IMR-90 (cell line): ENCODE measurements around the gene BMP7. TPM values are rescaled to one million over a fixed set of nuclear protein-coding genes. Genes with fewer than 3 reads are reported as not detected.

Source experiments
- ATAC-seq: fragments of 200-7000 bp; cut with Tn5 transposase; 2 replicates; pipeline ENCODE4 v1.9.1; 2020; ENCODE audit warnings: low read depth, mild to moderate bottlenecking, moderate library complexity
- BruUV-seq: library from RNA; stranded (reverse); fragments of 400-500 nt; replicated peaks from 2 replicates; lab custom pipeline; 2021; lab: Mats Ljungman, UMichigan
- CTCF ChIA-PET: fragments of 300-600 bp; formaldehyde crosslinking; extraction: SDS; loops from one replicate; lab custom pipeline; 2021; ENCODE audit warnings: antibody characterized with exemption; lab: Yijun Ruan, JAX
- POLR2A ChIA-PET: fragments of 300-600 bp; sonication (Branson Sonifier 250); formaldehyde crosslinking; loops from one replicate; lab custom pipeline; 2022; ENCODE audit warnings: antibody characterized with exemption; ENCODE audit not compliant: unreplicated experiment; lab: Charles Lee
- DNase-seq: peaks from one replicate; pipeline ENCODE4 v3.0.0; 2013
- H2AFZ ChIP-seq: replicated peaks from 2 replicates; pipeline ENCODE3; 2013; ENCODE audit warnings: low read length, mild to moderate bottlenecking; ENCODE audit not compliant: poor library complexity
- H2AK5ac ChIP-seq: 2 replicates; pipeline ENCODE4 v1.6.1; 2013; ENCODE audit warnings: low read depth, low read length, inconsistent platforms
- H2AK9ac ChIP-seq: replicated peaks from 2 replicates; pipeline ENCODE3; 2013; ENCODE audit warnings: mild to moderate bottlenecking, low read depth, low read length, moderate library complexity; ENCODE audit not compliant: poor library complexity
- H2BK120ac ChIP-seq: 2 replicates; pipeline ENCODE4 v1.6.1; 2013; ENCODE audit warnings: low read depth, low read length, inconsistent platforms
- H2BK15ac ChIP-seq: 3 replicates; pipeline ENCODE4 v1.6.1; 2013; ENCODE audit warnings: low read depth, low read length, inconsistent platforms
- H2BK20ac ChIP-seq: 2 replicates; pipeline ENCODE4 v1.6.1; 2013; ENCODE audit warnings: low read depth, mild to moderate bottlenecking, inconsistent platforms, low read length, moderate library complexity
- H2BK5ac ChIP-seq: 2 replicates; pipeline ENCODE4 v1.6.1; 2013; ENCODE audit warnings: mild to moderate bottlenecking, low read depth, low read length, inconsistent platforms; ENCODE audit not compliant: poor library complexity, severe bottlenecking
- H3K14ac ChIP-seq: replicated peaks from 2 replicates; pipeline ENCODE4 v1.6.1; 2013; ENCODE audit warnings: low read depth, low read length, inconsistent platforms
- H3K18ac ChIP-seq: 2 replicates; pipeline ENCODE4 v1.6.1; 2013; ENCODE audit warnings: low read depth, low read length, control low read depth
- H3K23ac ChIP-seq: 2 replicates; pipeline ENCODE4 v1.6.1; 2013; ENCODE audit warnings: low read depth, low read length, inconsistent platforms
- H3K27ac ChIP-seq: 2 replicates; pipeline ENCODE4 v1.5.1; 2013; ENCODE audit warnings: mild to moderate bottlenecking, control low read depth, low read length; ENCODE audit not compliant: insufficient read depth
- H3K27me3 ChIP-seq: 2 replicates; pipeline ENCODE4 v1.6.1; 2013; ENCODE audit warnings: low read length; ENCODE audit not compliant: control insufficient read depth, insufficient read depth
- H3K36me3 ChIP-seq: 2 replicates; pipeline ENCODE4 v1.6.1; 2013; ENCODE audit warnings: low read length, mixed read lengths; ENCODE audit not compliant: control insufficient read depth, insufficient read depth
- H3K4ac ChIP-seq: 2 replicates; pipeline ENCODE4 v1.6.1; 2013; ENCODE audit warnings: low read depth, low read length, inconsistent platforms
- H3K4me1 ChIP-seq: 2 replicates; pipeline ENCODE4 v1.6.1; 2013; ENCODE audit warnings: low read length, mixed read lengths; ENCODE audit not compliant: control insufficient read depth, insufficient read depth
- H3K4me2 ChIP-seq: 2 replicates; pipeline ENCODE4 v1.6.1; 2013; ENCODE audit warnings: low read depth, mild to moderate bottlenecking, control low read depth, low read length, moderate library complexity
- H3K4me3 ChIP-seq: 2 replicates; pipeline ENCODE4 v1.5.1; 2013; ENCODE audit warnings: low read depth, mild to moderate bottlenecking, control low read depth, low read length, moderate library complexity; ENCODE audit not compliant: insufficient read depth
- H3K56ac ChIP-seq: 2 replicates; pipeline ENCODE4 v1.6.1; 2013; ENCODE audit warnings: low read length, inconsistent platforms; ENCODE audit not compliant: insufficient read depth; ENCODE audit errors: extremely low read depth
- H3K79me1 ChIP-seq, 2 experiments: 2 replicates each; pipeline ENCODE4 v1.6.1; 2013; ENCODE audit warnings: low read length in 2 of 2, inconsistent platforms in 1 of 2, low read depth in 1 of 2
- H3K9ac ChIP-seq: 2 replicates; pipeline ENCODE4 v1.6.1; 2013; ENCODE audit warnings: low read depth, low read length, control low read depth
- H3K9me1 ChIP-seq: 2 replicates; pipeline ENCODE4 v1.6.1; 2013; ENCODE audit warnings: low read length, inconsistent platforms; ENCODE audit not compliant: insufficient read depth
- H3K9me3 ChIP-seq: 2 replicates; pipeline ENCODE4 v1.6.1; 2013; ENCODE audit warnings: low read length; ENCODE audit not compliant: control insufficient read depth, insufficient read depth
- H4K20me1 ChIP-seq: 2 replicates; pipeline ENCODE4 v1.6.1; 2013; ENCODE audit warnings: low read length, inconsistent platforms; ENCODE audit not compliant: insufficient read depth
- H4K5ac ChIP-seq: 2 replicates; pipeline ENCODE4 v1.6.1; 2013; ENCODE audit warnings: mild to moderate bottlenecking, low read depth, low read length, control low read depth
- H4K8ac ChIP-seq, 2 experiments: 2 replicates each; pipeline ENCODE4 v1.6.1; 2013; ENCODE audit warnings: low read depth in 2 of 2, low read length in 2 of 2, control low read depth in 1 of 2, inconsistent platforms in 1 of 2
- H4K91ac ChIP-seq: 2 replicates; pipeline ENCODE4 v1.6.1; 2013; ENCODE audit warnings: low read depth, low read length, inconsistent platforms; ENCODE audit not compliant: insufficient read depth
- BHLHE40 ChIP-seq: fragments of 150-350 bp; IDR thresholded peaks from 2 replicates; pipeline ENCODE4 v1.6.1; 2016; ENCODE audit warnings: mild to moderate bottlenecking, low read depth, low read length
- CEBPB ChIP-seq: IDR thresholded peaks from 2 replicates; pipeline ENCODE4 v1.6.1; 2012; ENCODE audit warnings: low read depth, low read length, improper control_type of control experiment
- CHD1 ChIP-seq: IDR thresholded peaks from 2 replicates; pipeline ENCODE4 v1.6.1; 2012; ENCODE audit warnings: low read depth, low read length, improper control_type of control experiment
- FOS ChIP-seq: fragments of 150-350 bp; IDR thresholded peaks from 2 replicates; pipeline ENCODE4 v1.6.1; 2016; ENCODE audit warnings: low read depth, low read length
- MAFK ChIP-seq: IDR thresholded peaks from 2 replicates; pipeline ENCODE4 v1.6.1; 2012; ENCODE audit warnings: low read depth, low read length, improper control_type of control experiment
- MAZ ChIP-seq: IDR thresholded peaks from 2 replicates; pipeline ENCODE4 v1.6.1; 2012; ENCODE audit warnings: low read depth, mild to moderate bottlenecking, low read length, improper control_type of control experiment, moderate library complexity, borderline replicate concordance
- MXI1 ChIP-seq: IDR thresholded peaks from 2 replicates; pipeline ENCODE4 v1.6.1; 2012; ENCODE audit warnings: low read depth, mild to moderate bottlenecking, low read length, moderate library complexity, borderline replicate concordance
- NFE2L2 ChIP-seq: fragments of 150-350 bp; IDR thresholded peaks from 2 replicates; pipeline ENCODE4 v1.6.1; 2016; ENCODE audit warnings: low read depth, mild to moderate bottlenecking, low read length
- POLR2A ChIP-seq: IDR thresholded peaks from 2 replicates; pipeline ENCODE4 v1.6.1; 2012; ENCODE audit warnings: mild to moderate bottlenecking, low read depth, low read length
- RAD21 ChIP-seq: IDR thresholded peaks from 2 replicates; pipeline ENCODE4 v1.6.1; 2012; ENCODE audit warnings: low read length, improper control_type of control experiment
- RCOR1 ChIP-seq: IDR thresholded peaks from 2 replicates; pipeline ENCODE4 v1.6.1; 2012; ENCODE audit warnings: mild to moderate bottlenecking, low read length, improper control_type of control experiment; ENCODE audit not compliant: insufficient replicate concordance
- RFX5 ChIP-seq: IDR thresholded peaks from 2 replicates; pipeline ENCODE4 v1.8.0; 2012; ENCODE audit warnings: low read depth, mild to moderate bottlenecking, low read length, moderate library complexity
- SMC3 ChIP-seq: fragments of 150-350 bp; IDR thresholded peaks from 2 replicates; pipeline ENCODE4 v1.6.1; 2016; ENCODE audit warnings: low read depth, mild to moderate bottlenecking, antibody characterized with exemption, low read length, moderate library complexity
- WGBS, 2 experiments: methylation state at CpG; one replicate each; pipeline versions ENCODE4 v1.1.5 to v1.1.7; 2013; ENCODE audit warnings: missing lambda C conversion rate in 2 of 2; ENCODE audit not compliant: insufficient read length in 1 of 2; ENCODE audit errors: extremely low coverage in 2 of 2; 5-methylcytosine and 5-hydroxymethylcytosine counted together
- dilution Hi-C: fragments of 300-500 bp; cut with HindIII; formaldehyde crosslinking; loops from one replicate; pipeline ENCODE4 v1.14.3; 2018; ENCODE audit warnings: low sequenced_read_pairs; ENCODE audit not compliant: unreplicated experiment
- in situ Hi-C: fragments of 300-500 bp; cut with MboI; formaldehyde crosslinking; loops from 3 replicates; pipeline ENCODE4 v1.14.3; 2019; ENCODE audit warnings: low sequenced_read_pairs, inconsistent platforms, mixed read lengths
- intact Hi-C: fragments of 100-400 bp; cut with micrococcal nuclease; formaldehyde crosslinking; loops from 2 replicates; pipeline ENCODE4 v1.10.0; 2022
- polyA plus RNA-seq, 3 experiments: library from polyadenylated mRNA; depleted of rRNA; stranded (reverse); fragments of >200 nt; gene quantifications; 2 replicates each; pipeline ENCODE4 v1.2.3, GENCODE V29; 2012; ENCODE audit warnings: low replicate concordance in 1 of 3
- total RNA-seq: library from RNA; depleted of rRNA; stranded (reverse); fragments of >200 nt; gene quantifications from 2 replicates; pipeline ENCODE4 v1.2.3, GENCODE V29; 2012
- TF ChIP-seq, protein P1 (sequence below): conservative IDR thresholded peaks from 2 replicates; pipeline ENCODE4 v1.5.1; 2012; ENCODE audit warnings: mild to moderate bottlenecking, low read depth, low read length, improper control_type of control experiment
- TF ChIP-seq, protein P2 (sequence below): fragments of 150-350 bp; IDR thresholded peaks from 2 replicates; pipeline ENCODE4 v1.6.1; 2017; ENCODE audit warnings: mild to moderate bottlenecking, antibody characterized with exemption, low read length, low read depth
- TF ChIP-seq, protein P3 (sequence below): fragments of 150-350 bp; IDR thresholded peaks from 2 replicates; pipeline ENCODE4 v1.6.1; 2016; ENCODE audit warnings: low read depth, mild to moderate bottlenecking, low read length, moderate library complexity, borderline replicate concordance

Gene BMP7
- total and polyA plus RNA-seq, 2 of the 4 experiments (the other 2 are of a cell fraction): not detected

DNA sequence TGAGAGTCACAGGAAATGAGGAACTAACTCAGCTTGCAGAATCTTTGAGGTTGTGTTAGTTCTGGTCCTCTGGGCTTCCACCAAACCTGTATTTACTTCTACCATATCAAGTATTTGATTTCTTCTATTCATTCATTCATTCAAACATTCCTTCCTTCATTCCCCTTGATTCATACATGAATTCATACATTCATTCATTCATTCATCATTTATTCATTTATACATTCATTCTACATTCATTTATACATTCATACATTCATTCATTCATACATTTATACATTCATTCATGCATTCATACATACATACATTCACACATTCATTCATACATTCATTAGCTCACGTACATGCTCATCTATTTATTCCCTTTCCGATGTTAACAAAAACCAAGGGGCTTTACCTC, 120.3 kb downstream of the BMP7 start:
- in situ Hi-C loops: no loop called here
- no peak overlapping the region for H3K14ac ChIP-seq
- no peak overlapping the region for H3K23ac ChIP-seq
- H3K4ac ChIP-seq: no peak overlapping the region
- TF ChIP-seq RCOR1: no peak
- no peak for TF ChIP-seq POLR2A
- no peak for TF ChIP-seq RAD21
- TF ChIP-seq SMC3: no peak
- TF ChIP-seq, protein P1, sequence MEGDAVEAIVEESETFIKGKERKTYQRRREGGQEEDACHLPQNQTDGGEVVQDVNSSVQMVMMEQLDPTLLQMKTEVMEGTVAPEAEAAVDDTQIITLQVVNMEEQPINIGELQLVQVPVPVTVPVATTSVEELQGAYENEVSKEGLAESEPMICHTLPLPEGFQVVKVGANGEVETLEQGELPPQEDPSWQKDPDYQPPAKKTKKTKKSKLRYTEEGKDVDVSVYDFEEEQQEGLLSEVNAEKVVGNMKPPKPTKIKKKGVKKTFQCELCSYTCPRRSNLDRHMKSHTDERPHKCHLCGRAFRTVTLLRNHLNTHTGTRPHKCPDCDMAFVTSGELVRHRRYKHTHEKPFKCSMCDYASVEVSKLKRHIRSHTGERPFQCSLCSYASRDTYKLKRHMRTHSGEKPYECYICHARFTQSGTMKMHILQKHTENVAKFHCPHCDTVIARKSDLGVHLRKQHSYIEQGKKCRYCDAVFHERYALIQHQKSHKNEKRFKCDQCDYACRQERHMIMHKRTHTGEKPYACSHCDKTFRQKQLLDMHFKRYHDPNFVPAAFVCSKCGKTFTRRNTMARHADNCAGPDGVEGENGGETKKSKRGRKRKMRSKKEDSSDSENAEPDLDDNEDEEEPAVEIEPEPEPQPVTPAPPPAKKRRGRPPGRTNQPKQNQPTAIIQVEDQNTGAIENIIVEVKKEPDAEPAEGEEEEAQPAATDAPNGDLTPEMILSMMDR: no peak
- TF ChIP-seq FOS: no peak
- no peak for TF ChIP-seq RFX5
- TF ChIP-seq, protein P2, sequence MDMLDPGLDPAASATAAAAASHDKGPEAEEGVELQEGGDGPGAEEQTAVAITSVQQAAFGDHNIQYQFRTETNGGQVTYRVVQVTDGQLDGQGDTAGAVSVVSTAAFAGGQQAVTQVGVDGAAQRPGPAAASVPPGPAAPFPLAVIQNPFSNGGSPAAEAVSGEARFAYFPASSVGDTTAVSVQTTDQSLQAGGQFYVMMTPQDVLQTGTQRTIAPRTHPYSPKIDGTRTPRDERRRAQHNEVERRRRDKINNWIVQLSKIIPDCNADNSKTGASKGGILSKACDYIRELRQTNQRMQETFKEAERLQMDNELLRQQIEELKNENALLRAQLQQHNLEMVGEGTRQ: no peak
- TF ChIP-seq CEBPB: no peak
- no peak for TF ChIP-seq CHD1
- no peak for TF ChIP-seq MAFK
- TF ChIP-seq NFE2L2: no peak
- TF ChIP-seq BHLHE40: no peak
- TF ChIP-seq, protein P3, sequence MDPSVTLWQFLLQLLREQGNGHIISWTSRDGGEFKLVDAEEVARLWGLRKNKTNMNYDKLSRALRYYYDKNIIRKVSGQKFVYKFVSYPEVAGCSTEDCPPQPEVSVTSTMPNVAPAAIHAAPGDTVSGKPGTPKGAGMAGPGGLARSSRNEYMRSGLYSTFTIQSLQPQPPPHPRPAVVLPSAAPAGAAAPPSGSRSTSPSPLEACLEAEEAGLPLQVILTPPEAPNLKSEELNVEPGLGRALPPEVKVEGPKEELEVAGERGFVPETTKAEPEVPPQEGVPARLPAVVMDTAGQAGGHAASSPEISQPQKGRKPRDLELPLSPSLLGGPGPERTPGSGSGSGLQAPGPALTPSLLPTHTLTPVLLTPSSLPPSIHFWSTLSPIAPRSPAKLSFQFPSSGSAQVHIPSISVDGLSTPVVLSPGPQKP: no peak
- no peak for TF ChIP-seq MAZ
- no peak for TF ChIP-seq MXI1
- no peak overlapping the region for H2BK120ac ChIP-seq
- dilution Hi-C loops: no loop called here
- no peak overlapping the region for H3K56ac ChIP-seq
- no peak overlapping the region for H2BK5ac ChIP-seq
- no peak overlapping the region for H3K18ac ChIP-seq
- POLR2A ChIA-PET: no interaction called here
- DNase-seq (no peak), ATAC-seq (no peak)
- H4K91ac ChIP-seq: no peak overlapping the region
- no peaks in the 10 kb centered on the region for H3K27me3 ChIP-seq
- H3K27ac ChIP-seq: no peak overlapping the region
- no peaks in the 10 kb centered on the region for H3K9me1 ChIP-seq
- H4K5ac ChIP-seq: no peak overlapping the region
- peaks cover 3% of the 10 kb centered on the region for H3K9me3 ChIP-seq
- no peak overlapping the region for H2AFZ ChIP-seq
- no peak overlapping the region for H3K9ac ChIP-seq
- H2AK9ac ChIP-seq: no peak overlapping the region
- H4K8ac ChIP-seq: no peak overlapping the region
- WGBS, 2 experiments: 100% methylated on average over 1 to 2 of the region's 2 CpGs
- H3K36me3 ChIP-seq: no peaks in the 10 kb centered on the region
- BruUV-seq: no TSS peak
- H2BK15ac ChIP-seq: no peak overlapping the region
- no peak overlapping the region for H3K4me2 ChIP-seq
- no peak overlapping the region for H2AK5ac ChIP-seq
- no peaks in the 10 kb centered on the region for H3K4me1 ChIP-seq
- no peaks in the 10 kb centered on the region for H3K79me1 ChIP-seq
- no peak overlapping the region for H2BK20ac ChIP-seq
- no peak overlapping the region for H3K4me3 ChIP-seq
- intact Hi-C loops: no loop called here
- CTCF ChIA-PET: no interaction called here
- H4K20me1 ChIP-seq: no peaks in the 10 kb centered on the region
